Smooth muscle cell (in vitro differentiated cells): Measurements from ENCODE around the gene GRIA2. TPM values are rescaled to one million over a fixed set of nuclear protein-coding genes. Genes with fewer than 3 reads are reported as not detected.

ENCODE experiments used
- DNase-seq: peaks from one replicate; lab custom pipeline; 2025; ENCODE audit not compliant: unreplicated experiment; lab: John Stamatoyannopoulos, UW
- H2AFZ ChIP-seq: fragments of 200-600 bp; sonication (generic); 2 replicates; pipeline ENCODE4 v1.6.0; 2016; ENCODE audit warnings: antibody characterized with exemption, low read depth, mild to moderate bottlenecking
- H3F3A ChIP-seq: fragments of 200-600 bp; sonication (generic); 2 replicates; pipeline ENCODE4 v1.6.0; 2017; ENCODE audit warnings: antibody characterized with exemption, low read depth
- H3K27ac ChIP-seq: fragments of 200-600 bp; sonication (generic); 2 replicates; pipeline ENCODE4 v1.5.1; 2016; ENCODE audit warnings: low read depth, mild to moderate bottlenecking
- H3K27me3 ChIP-seq: fragments of 200-600 bp; sonication (generic); 2 replicates; pipeline ENCODE4 v1.6.1; 2016; ENCODE audit warnings: low read depth, mild to moderate bottlenecking
- H3K36me3 ChIP-seq: fragments of 200-600 bp; sonication (generic); 2 replicates; pipeline ENCODE4 v1.5.1; 2016; ENCODE audit warnings: low read depth
- H3K4me1 ChIP-seq: fragments of 200-600 bp; sonication (generic); 2 replicates; pipeline ENCODE4 v1.5.1; 2016; ENCODE audit warnings: low read depth
- H3K4me2 ChIP-seq: fragments of 200-600 bp; sonication (generic); 2 replicates; pipeline ENCODE4 v1.6.0; 2016; ENCODE audit warnings: mild to moderate bottlenecking
- H3K4me3 ChIP-seq: fragments of 200-600 bp; sonication (generic); 2 replicates; pipeline ENCODE4 v1.5.1; 2016; ENCODE audit warnings: mild to moderate bottlenecking
- H3K79me2 ChIP-seq: fragments of 200-600 bp; sonication (generic); 2 replicates; pipeline ENCODE4 v1.6.0; 2016; ENCODE audit warnings: low read depth, mild to moderate bottlenecking
- H3K9ac ChIP-seq: fragments of 200-600 bp; sonication (generic); 2 replicates; pipeline ENCODE4 v1.6.0; 2016; ENCODE audit warnings: low read depth
- H3K9me3 ChIP-seq: fragments of 200-600 bp; sonication (generic); replicated peaks from 2 replicates; pipeline ENCODE4 v1.5.1; 2016; ENCODE audit warnings: low read depth
- H4K20me1 ChIP-seq: fragments of 200-600 bp; sonication (generic); 2 replicates; pipeline ENCODE4 v1.6.0; 2016; ENCODE audit warnings: low read depth
- CTCF ChIP-seq: fragments of 200-600 bp; sonication (generic); IDR thresholded peaks from 2 replicates; pipeline ENCODE4 v1.5.1; 2017; ENCODE audit warnings: borderline replicate concordance, mild to moderate bottlenecking, antibody characterized with exemption; ENCODE audit not compliant: insufficient read depth, poor library complexity, severe bottlenecking
- WGBS: methylation state at CpG from one replicate; pipeline ENCODE4 v1.1.7; 2016; ENCODE audit warnings: low lambda C conversion rate; 5-methylcytosine and 5-hydroxymethylcytosine counted together
- polyA plus RNA-seq: library from polyadenylated mRNA; unstranded; fragments of >200 nt; fragmentation: Nextera tagmentation; extraction: Ambion mirVana; gene quantifications from 2 replicates; pipeline ENCODE4 v1.2.1, GENCODE V29; 2016
- total RNA-seq: library from RNA; depleted of rRNA; stranded (reverse); fragments of >200 nt; gene quantifications from 2 replicates; pipeline ENCODE4 v1.2.3, GENCODE V29; 2014

The GRIA2 gene
- total and polyA plus RNA-seq, 2 experiments from 2014 or later = not detected

DNA sequence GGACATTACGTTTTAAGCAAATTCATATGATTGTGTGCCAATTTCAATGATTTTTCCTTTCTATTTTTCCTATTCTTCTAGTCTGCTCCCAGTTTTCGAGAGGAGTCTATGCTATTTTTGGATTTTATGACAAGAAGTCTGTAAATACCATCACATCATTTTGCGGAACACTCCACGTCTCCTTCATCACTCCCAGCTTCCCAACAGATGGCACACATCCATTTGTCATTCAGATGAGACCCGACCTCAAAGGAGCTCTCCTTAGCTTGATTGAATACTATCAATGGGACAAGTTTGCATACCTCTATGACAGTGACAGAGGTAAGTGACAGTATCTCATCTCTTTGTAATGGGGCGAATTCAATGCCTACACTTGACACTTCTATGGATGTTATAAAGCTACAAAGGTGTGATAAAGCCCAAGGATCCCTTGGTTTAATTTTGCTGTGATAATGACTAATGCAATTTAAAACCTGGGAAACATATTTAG lies 83.0 kb downstream of the GRIA2 start:
- 65% methylated on average over 6 of the region's 6 CpGs for WGBS
- no peaks in the 10 kb centered on the region for H3K4me1 ChIP-seq
- no peak overlapping the region for H3K9ac ChIP-seq
- no peak overlapping the region for H3K4me2 ChIP-seq
- DNase-seq = no peak
- no peaks in the 10 kb centered on the region for H3K36me3 ChIP-seq
- H3F3A ChIP-seq = no peaks in the 10 kb centered on the region
- no peaks in the 10 kb centered on the region for H3K9me3 ChIP-seq
- H4K20me1 ChIP-seq = no peaks in the 10 kb centered on the region
- no peak overlapping the region for H3K27ac ChIP-seq
- no peak for TF ChIP-seq CTCF
- no peaks in the 10 kb centered on the region for H3K79me2 ChIP-seq
- H3K4me3 ChIP-seq = no peak overlapping the region
- no peak overlapping the region for H2AFZ ChIP-seq
- H3K27me3 ChIP-seq = no peaks in the 10 kb centered on the region

DNA sequence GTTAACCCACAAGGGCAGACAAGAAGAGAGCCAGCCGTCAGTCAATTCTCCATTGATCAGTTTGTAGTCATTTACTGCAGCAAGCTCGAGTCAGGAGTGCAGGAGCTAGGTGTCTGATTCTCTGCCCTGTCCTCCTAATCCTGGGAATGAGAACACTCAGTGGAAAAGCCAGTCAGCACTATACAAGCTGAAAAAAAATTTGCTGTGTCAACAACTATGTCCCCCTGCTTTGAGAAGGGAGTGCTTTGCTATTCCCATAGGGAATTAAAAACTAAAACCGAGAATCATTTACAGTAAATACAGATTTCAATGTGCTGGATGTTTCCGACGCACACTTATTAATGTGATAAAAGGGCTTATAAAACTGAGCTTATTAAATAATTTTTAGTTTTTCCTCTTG lies 84.2 kb downstream of the GRIA2 start:
- Histone ChIP-seq H3F3A (no peaks in the 10 kb centered on the region), H4K20me1 (no peaks in the 10 kb centered on the region), H3K27me3 (no peaks in the 10 kb centered on the region), H3K79me2 (no peaks in the 10 kb centered on the region), H3K4me1 (no peaks in the 10 kb centered on the region), H3K4me2 (no peak overlapping the region), H3K9ac (no peak overlapping the region), H2AFZ (no peak overlapping the region), H3K27ac (no peak overlapping the region), H3K36me3 (no peaks in the 10 kb centered on the region), H3K9me3 (no peaks in the 10 kb centered on the region), H3K4me3 (no peak overlapping the region)
- WGBS = 84% methylated on average over 5 of the region's 5 CpGs
- no peak for DNase-seq
- TF ChIP-seq CTCF = no peak

- H3K36me3 ChIP-seq = no peaks in the 10 kb centered on the region
- no peak overlapping the region for H3K27ac ChIP-seq
- no peaks in the 10 kb centered on the region for H4K20me1 ChIP-seq
- H3K79me2 ChIP-seq = no peaks in the 10 kb centered on the region
- no peak for DNase-seq
- H3K4me3 ChIP-seq = no peak overlapping the region
- H3K9me3 ChIP-seq = no peaks in the 10 kb centered on the region
- WGBS = 88% methylated on average over 5 of the region's 5 CpGs
- no peaks in the 10 kb centered on the region for H3F3A ChIP-seq
- no peak overlapping the region for H3K4me2 ChIP-seq
- no peaks in the 10 kb centered on the region for H3K4me1 ChIP-seq
- no peak overlapping the region for H3K9ac ChIP-seq
- H3K27me3 ChIP-seq = no peaks in the 10 kb centered on the region
- H2AFZ ChIP-seq = no peak overlapping the region
- no peak for TF ChIP-seq CTCF
Measured at GRCh38 chr4:157312702-157313101, 92.2 kb downstream of the GRIA2 start.

- no peaks in the 10 kb centered on the region for H3K79me2 ChIP-seq
- no peak overlapping the region for H3K4me2 ChIP-seq
- WGBS = 90% methylated on average over 1 of the region's 1 CpG
- DNase-seq = no peak
- H3K36me3 ChIP-seq = no peaks in the 10 kb centered on the region
- H3K27ac ChIP-seq = no peak overlapping the region
- H2AFZ ChIP-seq = no peak overlapping the region
- H3K9me3 ChIP-seq = no peaks in the 10 kb centered on the region
- no peak for TF ChIP-seq CTCF
- no peaks in the 10 kb centered on the region for H3F3A ChIP-seq
- H3K4me1 ChIP-seq = no peaks in the 10 kb centered on the region
- no peak overlapping the region for H3K4me3 ChIP-seq
- H3K9ac ChIP-seq = no peak overlapping the region
- no peaks in the 10 kb centered on the region for H4K20me1 ChIP-seq
- H3K27me3 ChIP-seq = no peaks in the 10 kb centered on the region
Measured at GRCh38 chr4:157314906-157315305, 94.4 kb downstream of the GRIA2 start.
